ENCODE results near the gene DPYSL3.

The DPYSL3 gene

DNA sequence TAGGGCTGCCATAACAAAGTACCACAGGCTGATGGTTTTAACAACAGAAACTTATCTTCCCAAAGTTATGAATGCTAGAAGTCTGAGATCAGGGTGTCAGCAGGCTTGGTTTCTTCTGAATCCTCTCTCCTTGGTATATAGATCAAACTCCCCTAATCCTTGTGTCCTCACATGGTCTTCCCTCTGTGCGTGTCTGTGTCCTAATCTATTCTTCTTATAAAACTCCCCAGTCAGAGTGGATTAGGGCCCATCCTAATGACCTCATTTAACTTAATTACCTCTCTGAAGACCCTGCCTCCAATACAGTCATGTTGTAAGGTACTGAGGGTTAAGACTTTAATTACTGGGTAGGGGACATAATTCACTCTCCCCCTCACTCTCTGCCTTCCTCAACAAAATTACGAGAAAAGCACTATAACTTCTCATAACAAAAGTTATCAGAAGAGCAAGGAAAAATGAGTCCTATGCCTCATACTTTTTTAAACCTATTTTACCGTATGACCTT lies 68.6 kb downstream of the DPYSL3 start:
- Mint-ChIP-seq H3K4me3 (no peak overlapping the region), H3K27me3 (ENCODE audit: low read depth) (peaks cover 3% of the 10 kb centered on the region), H3K9me3 (no peaks in the 10 kb centered on the region), H3K4me1 (peaks cover 16% of the 10 kb centered on the region), H3K27ac (no peak overlapping the region), H3K36me3 (ENCODE audit: low read depth) (no peaks in the 10 kb centered on the region)
- TF ChIP-seq CTCF (IDR thresholded peaks at IDR 0.05; ENCODE audit: unreplicated experiment in 3 of 3) = no peak

- no peak overlapping the region for H3K4me3 Mint-ChIP-seq
- H3K27ac Mint-ChIP-seq = peak overlapping the region in 1 of 3 experiments; percentile 13
- H3K4me1 Mint-ChIP-seq = peaks cover 7% of the 10 kb centered on the region
- H3K36me3 Mint-ChIP-seq (ENCODE audit: low read depth) = no peaks in the 10 kb centered on the region
- peaks cover 3% of the 10 kb centered on the region for H3K27me3 Mint-ChIP-seq (ENCODE audit: low read depth)
- H3K9me3 Mint-ChIP-seq = no peaks in the 10 kb centered on the region
- TF ChIP-seq CTCF (IDR thresholded peaks at IDR 0.05; ENCODE audit: unreplicated experiment in 3 of 3) = no peak
These were observed 70.6 kb downstream of the DPYSL3 start for GRCh38 chr5:147439254-147439653.

DNA sequence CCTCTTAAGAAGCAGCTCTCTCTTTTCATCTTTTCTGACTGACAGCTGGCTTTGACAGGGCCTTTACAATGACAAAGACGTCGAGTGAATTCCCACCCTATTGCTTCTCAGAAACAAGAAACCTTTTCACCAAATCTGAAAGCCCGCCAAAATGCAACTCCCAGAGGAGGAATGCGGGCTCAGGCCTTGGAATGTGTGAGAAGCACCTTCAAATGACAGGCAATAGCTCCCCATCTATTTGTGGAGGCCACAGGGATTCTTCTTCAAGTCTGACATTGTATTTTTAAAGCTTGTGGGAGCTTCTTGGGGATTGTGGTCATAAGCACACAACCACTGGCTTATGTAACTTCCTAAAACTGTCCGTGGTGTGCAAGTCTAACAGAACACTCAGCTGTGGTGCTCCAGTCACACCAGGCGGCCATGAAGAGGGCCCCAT lies 72.7 kb downstream of the DPYSL3 start:
- no peak for TF ChIP-seq CTCF (IDR thresholded peaks at IDR 0.05; ENCODE audit: unreplicated experiment in 3 of 3)
- H3K9me3 Mint-ChIP-seq = no peaks in the 10 kb centered on the region
- no peaks in the 10 kb centered on the region for H3K27me3 Mint-ChIP-seq (ENCODE audit: low read depth)
- no peak overlapping the region for H3K4me3 Mint-ChIP-seq
- peaks cover 18% of the 10 kb centered on the region for H3K4me1 Mint-ChIP-seq
- H3K27ac Mint-ChIP-seq = no peak overlapping the region
- no peaks in the 10 kb centered on the region for H3K36me3 Mint-ChIP-seq (ENCODE audit: low read depth)

DNA sequence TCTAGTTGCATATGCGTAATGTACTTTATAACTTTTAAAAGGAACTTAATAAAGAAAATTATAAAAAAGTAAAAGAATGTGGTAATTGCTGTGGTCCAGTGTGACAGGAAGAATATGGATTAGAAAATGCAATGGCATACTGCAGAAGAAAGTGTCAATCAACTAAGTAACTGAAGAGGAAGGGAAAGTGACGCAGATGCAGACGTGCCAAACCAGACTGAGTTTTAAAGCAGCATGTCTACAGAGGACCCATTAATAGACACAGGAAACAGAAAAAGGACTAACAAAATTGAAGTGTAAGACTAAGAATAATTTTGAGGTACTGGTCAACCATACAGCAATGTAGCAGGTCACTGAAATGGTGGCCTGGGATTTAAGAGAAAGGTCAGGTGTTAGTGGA lies 73.3 kb downstream of the DPYSL3 start:
- Mint-ChIP-seq H3K27me3 (ENCODE audit: low read depth) (no peaks in the 10 kb centered on the region), H3K4me1 (peaks cover 24% of the 10 kb centered on the region), H3K36me3 (ENCODE audit: low read depth) (no peaks in the 10 kb centered on the region), H3K4me3 (no peak overlapping the region), H3K9me3 (no peaks in the 10 kb centered on the region), H3K27ac (no peak overlapping the region)
- TF ChIP-seq CTCF (IDR thresholded peaks at IDR 0.05; ENCODE audit: unreplicated experiment in 3 of 3) = no peak

GRCh38 chr5:147434049-147434448 lies 75.8 kb downstream of the DPYSL3 start:
- Mint-ChIP-seq H3K4me1 (peaks cover 28% of the 10 kb centered on the region), H3K4me3 (no peak overlapping the region), H3K27ac (no peak overlapping the region), H3K27me3 (ENCODE audit: low read depth) (no peaks in the 10 kb centered on the region), H3K36me3 (ENCODE audit: low read depth) (no peaks in the 10 kb centered on the region), H3K9me3 (no peaks in the 10 kb centered on the region)
- TF ChIP-seq CTCF (IDR thresholded peaks at IDR 0.05; ENCODE audit: unreplicated experiment in 3 of 3) = no peak

GRCh38 chr5:147432323-147432722 lies 77.5 kb downstream of the DPYSL3 start:
- peak overlapping the region in 1 of 3 experiments; percentile 28 for H3K4me3 Mint-ChIP-seq

More at GRCh38 chr5:147432323-147432722, 77.5 kb downstream of the DPYSL3 start:
- Mint-ChIP-seq H3K27me3 (ENCODE audit: low read depth) (no peaks in the 10 kb centered on the region), H3K9me3 (no peaks in the 10 kb centered on the region), H3K36me3 (ENCODE audit: low read depth) (no peaks in the 10 kb centered on the region), H3K27ac (peak overlapping the region; percentile 70 to 81 (median 78)), H3K4me1 (peaks cover 42% of the 10 kb centered on the region)
- TF ChIP-seq CTCF (IDR thresholded peaks at IDR 0.05; ENCODE audit: unreplicated experiment in 3 of 3) = no peak
